Naive thymus-derived CD4-positive, alpha-beta T cell (primary cell): ENCODE results near the gene MARCOL. TPM values are rescaled to one million over a fixed set of nuclear protein-coding genes. Genes with fewer than 3 reads are reported as not detected.
"Not testable (repeated sequence)": the region's sequence is repeated elsewhere in the genome, so short reads cannot be mapped to it uniquely, and the experiment has no call there.

ENCODE experiments used
- ATAC-seq: fragments of 150-1000 bp; cut with Tn5 transposase; 2 replicates; pipeline ENCODE4 v1.10.0; 2021; ENCODE audit warnings: mild to moderate bottlenecking, moderate library complexity
- CTCF ChIA-PET: fragments of 350-600 bp; sonication (Branson Sonifier 250); formaldehyde crosslinking; loops from one replicate; lab custom pipeline; 2021; ENCODE audit warnings: antibody characterized with exemption; lab: Charles Lee
- POLR2A ChIA-PET: fragments of 350-600 bp; sonication (Branson Sonifier 250); formaldehyde crosslinking; loops from one replicate; lab custom pipeline; 2021; ENCODE audit warnings: antibody characterized with exemption, inconsistent platforms; lab: Charles Lee
- DNase-seq, 9 donors: peaks; one replicate each; pipeline versions ENCODE4 v3.0.0 to v3.0.0-alpha.2; 2020 to 2022; ENCODE audit warnings: mixed read lengths in 1 of 9
- H3K27ac ChIP-seq: one replicate; pipeline ENCODE4 v1.7.0; 2013; ENCODE audit warnings: mild to moderate bottlenecking, low read depth, low read length, moderate library complexity
- H3K27me3 ChIP-seq, 2 donors: one replicate each; pipeline ENCODE4 v1.7.0; 2013; ENCODE audit warnings: low read length in 2 of 2, mild to moderate bottlenecking in 2 of 2, moderate library complexity in 2 of 2; ENCODE audit not compliant: control insufficient read depth in 2 of 2, insufficient read depth in 2 of 2
- H3K36me3 ChIP-seq, 3 experiments: 1 replicate in 2 of 3; 2 replicates in 1 of 3; pipeline ENCODE4 v1.7.0; 2013; ENCODE audit warnings: low read length in 3 of 3, mild to moderate bottlenecking in 3 of 3, moderate library complexity in 1 of 3; ENCODE audit not compliant: insufficient read depth in 3 of 3, control insufficient read depth in 2 of 3
- H3K4me1 ChIP-seq, 2 donors: one replicate each; pipeline ENCODE4 v1.7.0; 2013; ENCODE audit warnings: low read length in 2 of 2, mild to moderate bottlenecking in 2 of 2, moderate library complexity in 1 of 2; ENCODE audit not compliant: control insufficient read depth in 2 of 2, insufficient read depth in 2 of 2
- H3K4me3 ChIP-seq: 2 replicates; pipeline ENCODE4 v1.7.0; 2013; ENCODE audit warnings: mild to moderate bottlenecking, low read length
- H3K9me3 ChIP-seq, 3 experiments: 1 replicate in 2 of 3; 2 replicates in 1 of 3; pipeline ENCODE4 v1.7.0; 2013; ENCODE audit warnings: low read length in 3 of 3; ENCODE audit not compliant: control insufficient read depth in 2 of 3
- H3K27ac Mint-ChIP-seq, 9 donors: one replicate each; pipeline ENCODE4 v1.8.0; 2020 to 2022; ENCODE audit warnings: mixed read lengths in 9 of 9, mild to moderate bottlenecking in 8 of 9, moderate library complexity in 5 of 9, inconsistent platforms in 2 of 9
- H3K27me3 Mint-ChIP-seq, 5 donors: one replicate each; pipeline ENCODE4 v1.8.0; 2021 to 2022; ENCODE audit warnings: mixed read lengths in 5 of 5, mild to moderate bottlenecking in 1 of 5
- H3K36me3 Mint-ChIP-seq, 5 donors: one replicate each; pipeline ENCODE4 v1.8.0; 2020 to 2022; ENCODE audit warnings: mixed read lengths in 5 of 5, mild to moderate bottlenecking in 3 of 5, inconsistent platforms in 1 of 5
- H3K4me1 Mint-ChIP-seq, 7 donors: one replicate each; pipeline ENCODE4 v1.8.0; 2020 to 2022; ENCODE audit warnings: mixed read lengths in 7 of 7, mild to moderate bottlenecking in 3 of 7, inconsistent platforms in 1 of 7
- H3K4me3 Mint-ChIP-seq, 10 donors: one replicate each; pipeline ENCODE4 v1.8.0; 2020 to 2022; ENCODE audit warnings: mild to moderate bottlenecking in 10 of 10, mixed read lengths in 10 of 10, moderate library complexity in 6 of 10, inconsistent platforms in 2 of 10
- H3K9me3 Mint-ChIP-seq, 11 donors: one replicate each; pipeline ENCODE4 v1.8.0; 2020 to 2022; ENCODE audit warnings: mixed read lengths in 11 of 11, mild to moderate bottlenecking in 4 of 11, inconsistent platforms in 1 of 11, moderate library complexity in 1 of 11
- intact Hi-C, 2 donors: fragments of 100-400 bp; cut with micrococcal nuclease; formaldehyde crosslinking; loops; one replicate each; pipeline ENCODE4 v1.15.1; 2023
- polyA plus RNA-seq, 2 donors: library from polyadenylated mRNA; unstranded; fragments of 300-500 nt; fragmentation: Illumina TruSeq; gene quantifications; one replicate each; pipeline ENCODE4 v1.2.3, GENCODE V29; 2021
- total RNA-seq, 6 experiments: library from RNA in 5 of 6; stranded (reverse) in 5 of 6; gene quantifications; 1 replicate in 5 of 6; 2 replicates in 1 of 6; pipeline ENCODE4 v1.2.3 and lab custom pipeline; 2021 to 2026

MARCOL gene
- total and polyA plus RNA-seq, 7 experiments from 2014 or later = not detected

DNA sequence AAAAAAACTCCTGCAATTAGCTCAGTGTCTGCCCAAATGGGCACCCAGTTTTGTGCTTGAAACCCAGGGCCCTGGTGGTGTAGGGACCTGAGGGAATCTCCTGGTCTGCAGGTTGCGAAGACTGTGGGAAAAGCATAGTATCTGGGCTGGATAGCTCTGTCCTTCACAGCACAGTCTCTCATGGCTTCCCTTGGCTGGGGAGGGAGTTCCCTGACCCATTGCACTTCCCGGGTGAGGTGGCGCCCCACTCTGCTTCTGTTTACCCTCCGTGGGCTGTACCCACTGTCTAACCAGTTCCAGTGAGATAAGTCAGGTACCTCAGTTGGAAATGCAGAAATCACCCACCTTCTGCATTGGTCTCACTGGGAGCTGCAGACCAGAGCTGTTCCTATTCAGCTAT, 43.0 kb downstream of the MARCOL start:
- H3K4me3 Mint-ChIP-seq, CTCF ChIA-PET, H3K27me3 ChIP-seq, H3K9me3 ChIP-seq, intact Hi-C loops, ATAC-seq, H3K4me1 ChIP-seq, H3K4me3 ChIP-seq, H3K4me1 Mint-ChIP-seq, H3K27ac Mint-ChIP-seq, DNase-seq, POLR2A ChIA-PET, H3K36me3 ChIP-seq, H3K27ac ChIP-seq: not testable (repeated sequence)
- peaks cover 0 to 16% (median 0%) of the 10 kb centered on the region in 5 donors for H3K27me3 Mint-ChIP-seq
- H3K9me3 Mint-ChIP-seq = peaks cover 6 to 45% (median 18%) of the 10 kb centered on the region in 11 donors
- H3K36me3 Mint-ChIP-seq = peaks cover 0 to 13% (median 0%) of the 10 kb centered on the region in 5 donors

DNA sequence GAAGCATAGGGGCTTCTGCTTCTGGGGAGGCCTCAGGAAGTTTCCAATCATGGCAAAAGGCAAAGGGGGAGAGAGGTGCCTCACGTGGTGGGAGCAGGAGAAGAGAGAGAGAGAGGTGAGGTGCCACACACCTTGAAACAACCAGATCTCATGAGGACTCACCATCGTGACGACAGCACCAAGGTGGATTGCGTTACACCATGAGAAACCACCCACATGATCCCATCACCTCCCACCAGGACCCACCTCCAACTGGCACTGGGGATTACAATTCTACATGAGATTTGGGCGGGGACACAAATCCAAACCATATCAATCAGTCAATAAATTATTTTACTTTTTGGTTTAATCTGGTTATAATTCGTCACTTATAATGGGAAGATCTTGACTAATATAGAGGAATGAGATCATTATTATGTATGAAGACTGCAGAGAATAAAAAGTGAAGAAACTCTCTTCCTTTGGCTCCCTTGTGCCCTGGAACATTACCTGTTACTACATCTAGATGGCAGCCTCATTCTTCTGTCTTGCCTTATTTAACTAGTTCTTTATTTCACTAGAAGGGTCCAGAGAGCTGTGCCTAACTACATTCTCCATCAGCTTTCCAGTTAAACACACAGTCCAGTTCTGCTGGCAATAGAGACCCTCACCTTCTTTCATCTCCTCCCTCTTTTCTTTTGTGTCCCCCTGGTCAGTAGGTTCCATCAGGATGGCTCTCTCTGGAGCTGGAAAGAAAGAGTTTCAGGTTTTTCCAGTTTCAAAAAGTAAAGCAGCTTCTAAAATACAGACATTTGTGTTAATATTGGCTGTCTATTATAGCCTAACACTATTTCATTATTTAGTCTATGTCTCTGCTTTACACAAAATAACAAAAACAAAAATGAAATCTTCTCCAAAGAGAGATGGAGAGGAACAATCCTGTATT, 52.2 kb downstream of the MARCOL start:
- ATAC-seq (peak; percentile 26), DNase-seq (peak in 2 of 9 donors; percentile 3 to 14)
- H3K9me3 Mint-ChIP-seq = no peaks in the 10 kb centered on the region
- ChIA-PET CTCF (interaction anchor here (1.7 kb wide), 1 partner anchor 84 kb away, joined by 9 read pairs; no protein-coding TSS in a partner anchor), POLR2A (no interaction called here)
- no peak overlapping the region for H3K27ac Mint-ChIP-seq
- no peaks in the 10 kb centered on the region for H3K4me1 Mint-ChIP-seq
- no peak overlapping the region for H3K4me3 Mint-ChIP-seq
- H3K27me3 Mint-ChIP-seq = peaks cover 0 to 2% (median 0%) of the 10 kb centered on the region in 5 donors
- Histone ChIP-seq H3K9me3 (no peaks in the 10 kb centered on the region), H3K27me3 (no peaks in the 10 kb centered on the region), H3K27ac (no peak overlapping the region), H3K36me3 (no peaks in the 10 kb centered on the region), H3K4me1 (no peaks in the 10 kb centered on the region), H3K4me3 (no peak overlapping the region)
- H3K36me3 Mint-ChIP-seq = no peaks in the 10 kb centered on the region
- intact Hi-C loops = loop anchor here (1.0 to 5.0 kb wide), 3 partner anchors 84 to 193 kb away; no protein-coding TSS in a partner anchor

Other genes starting within 250 kb of the MARCOL start
- gene SPINK5, start 174.5 kb upstream of the MARCOL start, total RNA-seq = not detected
- gene SPINK5, start 174.5 kb upstream of the MARCOL start, polyA plus RNA-seq = not detected
- not detected for gene SPINK14, start 70.0 kb upstream of the MARCOL start, total RNA-seq
- gene SPINK14, start 70.0 kb upstream of the MARCOL start, polyA plus RNA-seq = not detected
- not detected for gene SPINK6, start 35.5 kb upstream of the MARCOL start, total RNA-seq
- gene SPINK6, start 35.5 kb upstream of the MARCOL start, polyA plus RNA-seq = not detected
- gene SPINK13, start 30.3 kb downstream of the MARCOL start, total RNA-seq = not detected
- not detected for gene SPINK13, start 30.3 kb downstream of the MARCOL start, polyA plus RNA-seq
- gene SPINK7, start 73.9 kb downstream of the MARCOL start, total RNA-seq = not detected
- not detected for gene SPINK7, start 73.9 kb downstream of the MARCOL start, polyA plus RNA-seq
- not detected for gene SPINK9, start 97.0 kb downstream of the MARCOL start, total RNA-seq
- 1 to 10 TPM in 1 of 2 donors, not detected in 1; 1.0 TPM for gene SPINK9, start 97.0 kb downstream of the MARCOL start, polyA plus RNA-seq
- gene FBXO38, start 145.4 kb downstream of the MARCOL start, total RNA-seq = 10 to 100 TPM; 59.2 to 80.0 (median 65.6) TPM
- gene FBXO38, start 145.4 kb downstream of the MARCOL start, polyA plus RNA-seq = 10 to 100 TPM; 16.7 to 23.4 TPM